Measurements from ENCODE around the gene NAP1L5. TPM values are rescaled to one million over a fixed set of nuclear protein-coding genes. Genes with fewer than 3 reads are reported as not detected.

The NAP1L5 gene
- polyA plus RNA-seq, 4 donors = 11.1 to 17.4 (median 15.3) TPM

GRCh38 chr4:88724406-88724805, 26.8 kb upstream of the NAP1L5 start:
- DNase-seq (ENCODE audit: low read depth in 4 of 4, low spot score in 2 of 4) = no peak

- no peak for DNase-seq (ENCODE audit: low read depth in 4 of 4, low spot score in 2 of 4)
Measured at GRCh38 chr4:88722828-88723227, 25.2 kb upstream of the NAP1L5 start.

- no peak for DNase-seq (ENCODE audit: low read depth in 4 of 4, low spot score in 2 of 4)
Measured at GRCh38 chr4:88722276-88722780, 24.7 kb upstream of the NAP1L5 start.

GRCh38 chr4:88720451-88721428, 23.1 kb upstream of the NAP1L5 start:
- DNase-seq (ENCODE audit: low read depth in 4 of 4, low spot score in 2 of 4) = no peak

- DNase-seq (ENCODE audit: low read depth in 4 of 4, low spot score in 2 of 4) = no peak
Measured at GRCh38 chr4:88719381-88719780, 21.8 kb upstream of the NAP1L5 start.

- no peak for DNase-seq (ENCODE audit: low read depth in 4 of 4, low spot score in 2 of 4)
Measured at GRCh38 chr4:88718098-88718497, 20.5 kb upstream of the NAP1L5 start.

GRCh38 chr4:88713782-88714181, 16.2 kb upstream of the NAP1L5 start:
- DNase-seq (ENCODE audit: low read depth in 4 of 4, low spot score in 2 of 4) = no peak

GRCh38 chr4:88709989-88710388, 12.4 kb upstream of the NAP1L5 start:
- no peak for DNase-seq (ENCODE audit: low read depth in 4 of 4, low spot score in 2 of 4)

GRCh38 chr4:88706574-88706973, 8.9 kb upstream of the NAP1L5 start:
- DNase-seq (ENCODE audit: low read depth in 4 of 4, low spot score in 2 of 4) = peak in 1 of 4 donors; percentile 26

- no peak for DNase-seq (ENCODE audit: low read depth in 4 of 4, low spot score in 2 of 4)
Measured at GRCh38 chr4:88705805-88706492, 8.3 kb upstream of the NAP1L5 start.

- DNase-seq (ENCODE audit: low read depth in 4 of 4, low spot score in 2 of 4) = no peak
Measured at GRCh38 chr4:88705223-88705622, 7.6 kb upstream of the NAP1L5 start.

- no peak for DNase-seq (ENCODE audit: low read depth in 4 of 4, low spot score in 2 of 4)
Measured at GRCh38 chr4:88702782-88703181, 5.2 kb upstream of the NAP1L5 start.

- DNase-seq (ENCODE audit: low read depth in 4 of 4, low spot score in 2 of 4) = no peak
Measured at GRCh38 chr4:88698519-88698918, 890 bp upstream of the NAP1L5 start.

GRCh38 chr4:88697141-88697540, 488 bp downstream of the NAP1L5 start:
- no peak for DNase-seq (ENCODE audit: low read depth in 4 of 4, low spot score in 2 of 4)

GRCh38 chr4:88696630-88697029, 999 bp downstream of the NAP1L5 start:
- no peak for DNase-seq (ENCODE audit: low read depth in 4 of 4, low spot score in 2 of 4)

GRCh38 chr4:88693792-88694191, 3.8 kb downstream of the NAP1L5 start:
- no peak for DNase-seq (ENCODE audit: low read depth in 4 of 4, low spot score in 2 of 4)

- no peak for DNase-seq (ENCODE audit: low read depth in 4 of 4, low spot score in 2 of 4)
Measured at GRCh38 chr4:88690355-88690754, 7.3 kb downstream of the NAP1L5 start.

GRCh38 chr4:88681209-88681608, 16.4 kb downstream of the NAP1L5 start:
- no peak for DNase-seq (ENCODE audit: low read depth in 4 of 4, low spot score in 2 of 4)

- no peak for DNase-seq (ENCODE audit: low read depth in 4 of 4, low spot score in 2 of 4)
Measured at GRCh38 chr4:88675543-88675942, 22.1 kb downstream of the NAP1L5 start.

- no peak for DNase-seq (ENCODE audit: low read depth in 4 of 4, low spot score in 2 of 4)
Measured at GRCh38 chr4:88674979-88675378, 22.6 kb downstream of the NAP1L5 start.

- DNase-seq (ENCODE audit: low read depth in 4 of 4, low spot score in 2 of 4) = no peak
Measured at GRCh38 chr4:88674565-88674964, 23.1 kb downstream of the NAP1L5 start.

- no peak for DNase-seq (ENCODE audit: low read depth in 4 of 4, low spot score in 2 of 4)
Measured at GRCh38 chr4:88673886-88674285, 23.7 kb downstream of the NAP1L5 start.
